Hepatocyte (in vitro differentiated cells): ENCODE results near the gene BLNK. TPM values are rescaled to one million over a fixed set of nuclear protein-coding genes. Genes with fewer than 3 reads are reported as not detected.
A peak's percentile ranks its signal among the peaks of the same experiment; 100 is the strongest.

Source experiments
- DNase-seq: peaks from one replicate; pipeline ENCODE4 v3.0.0-alpha.2; 2016; ENCODE audit warnings: low spot score
- H2AFZ ChIP-seq: fragments of 200-600 bp; sonication (generic); 2 replicates; pipeline ENCODE4 v1.6.0; 2016; ENCODE audit warnings: antibody characterized with exemption, mild to moderate bottlenecking
- H3K27ac ChIP-seq: fragments of 200-600 bp; sonication (generic); 2 replicates; pipeline ENCODE4 v1.5.1; 2016; ENCODE audit warnings: mild to moderate bottlenecking
- H3K27me3 ChIP-seq: fragments of 200-600 bp; sonication (generic); 2 replicates; pipeline ENCODE4 v1.6.1; 2016
- H3K36me3 ChIP-seq: fragments of 200-600 bp; sonication (generic); replicated peaks from 2 replicates; pipeline ENCODE4 v1.5.1; 2016; ENCODE audit warnings: low read depth; ENCODE audit not compliant: insufficient read depth
- H3K4me1 ChIP-seq: fragments of 200-600 bp; sonication (generic); 2 replicates; pipeline ENCODE4 v1.5.1; 2016; ENCODE audit warnings: mild to moderate bottlenecking, moderate library complexity; ENCODE audit not compliant: insufficient read depth
- H3K4me2 ChIP-seq: fragments of 200-600 bp; sonication (generic); 2 replicates; pipeline ENCODE4 v1.6.0; 2016
- H3K4me3 ChIP-seq: fragments of 200-600 bp; sonication (generic); 2 replicates; pipeline ENCODE4 v1.5.1; 2016; ENCODE audit warnings: mild to moderate bottlenecking
- H3K79me2 ChIP-seq: fragments of 200-600 bp; sonication (generic); 2 replicates; pipeline ENCODE4 v1.6.0; 2017; ENCODE audit warnings: mild to moderate bottlenecking
- H3K9me2 ChIP-seq: fragments of 200-600 bp; sonication (generic); replicated peaks from 2 replicates; pipeline ENCODE4 v1.6.0; 2017; ENCODE audit warnings: mild to moderate bottlenecking; ENCODE audit not compliant: insufficient read depth
- H3K9me3 ChIP-seq: fragments of 200-600 bp; sonication (generic); 2 replicates; pipeline ENCODE4 v1.5.1; 2016; ENCODE audit warnings: low read depth, mild to moderate bottlenecking
- H4K20me1 ChIP-seq: fragments of 200-600 bp; sonication (generic); 2 replicates; pipeline ENCODE4 v1.6.0; 2016; ENCODE audit warnings: mild to moderate bottlenecking; ENCODE audit not compliant: insufficient read depth, poor library complexity, severe bottlenecking
- EZH2 ChIP-seq: fragments of 200-600 bp; sonication (generic); IDR thresholded peaks from 2 replicates; pipeline ENCODE4 v1.6.1; 2016; ENCODE audit warnings: antibody characterized with exemption, mild to moderate bottlenecking, borderline replicate concordance
- EZH2phosphoT487 ChIP-seq: fragments of 200-600 bp; sonication (generic); IDR thresholded peaks from one replicate; pipeline ENCODE4 v1.6.1; 2018; ENCODE audit warnings: antibody characterized with exemption, mild to moderate bottlenecking, low read depth, moderate library complexity; ENCODE audit not compliant: unreplicated experiment, severe bottlenecking
- WGBS: methylation state at CpG from one replicate; pipeline ENCODE4 v1.1.6; 2016; ENCODE audit warnings: low lambda C conversion rate; ENCODE audit errors: missing lambda C conversion rate; 5-methylcytosine and 5-hydroxymethylcytosine counted together
- polyA plus RNA-seq: library from polyadenylated mRNA; unstranded; fragments of >200 nt; fragmentation: Nextera tagmentation; extraction: Ambion mirVana; gene quantifications from 2 replicates; pipeline ENCODE4 v1.2.1, GENCODE V29; 2016
- total RNA-seq: library from RNA; depleted of rRNA; stranded (reverse); fragments of >200 nt; gene quantifications from 2 replicates; pipeline ENCODE4 v1.2.3, GENCODE V29; 2014
- TF ChIP-seq, protein P1 (sequence below): fragments of 200-600 bp; sonication (generic); IDR thresholded peaks from 2 replicates; pipeline ENCODE4 v1.5.1; 2016; ENCODE audit warnings: antibody characterized with exemption, mild to moderate bottlenecking; ENCODE audit not compliant: poor library complexity

The BLNK gene
- total and polyA plus RNA-seq, 2 experiments from 2014 or later, result 6.3 to 6.9 TPM

DNA sequence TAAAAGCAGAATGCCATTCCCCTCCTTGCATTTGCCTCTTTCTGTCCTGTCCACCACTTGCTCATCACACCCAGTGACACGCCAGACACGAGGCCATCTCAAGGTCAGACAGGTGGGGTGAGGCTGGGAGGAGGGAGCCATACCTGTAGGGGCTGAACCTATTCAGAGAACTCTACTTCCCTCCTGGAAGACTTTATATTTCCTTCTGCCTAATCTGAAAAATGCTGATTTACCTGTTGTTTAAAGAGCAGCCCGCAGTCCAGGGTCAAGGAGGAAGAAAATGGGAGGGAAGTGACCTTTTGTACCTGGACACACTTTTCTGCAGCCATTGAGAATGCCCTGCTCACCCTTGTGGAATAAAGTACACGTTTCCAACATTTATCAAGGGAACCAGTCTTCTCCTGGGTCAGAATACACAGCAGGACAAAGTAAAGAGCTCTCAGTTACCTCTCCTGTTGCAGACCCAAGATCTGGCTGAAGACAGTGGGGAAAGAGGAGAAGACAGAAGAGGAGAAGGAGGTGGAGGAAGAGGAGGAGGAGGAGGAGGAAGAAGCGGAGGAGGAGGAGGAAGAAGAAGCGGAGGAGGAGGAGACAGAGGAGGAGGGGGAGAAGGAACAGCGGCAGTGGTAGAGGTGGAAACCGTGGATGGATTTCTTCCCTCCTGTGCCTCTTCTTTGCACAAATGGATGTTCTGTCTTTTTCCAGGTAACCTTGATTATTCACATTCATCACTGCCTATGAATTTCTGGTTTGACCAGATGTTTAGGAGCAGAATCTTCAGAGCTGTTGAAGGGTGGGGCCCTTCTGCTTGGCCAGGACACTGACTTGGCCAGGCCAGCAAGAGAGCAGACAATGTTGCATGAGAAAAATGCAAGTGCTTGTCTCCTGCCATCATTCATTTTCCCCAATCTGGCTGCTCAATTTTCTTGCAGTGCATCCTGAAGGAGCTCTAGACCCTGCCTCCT is 1.2 kb upstream of the BLNK start:
- Histone ChIP-seq H4K20me1 (no peaks in the 10 kb centered on the region), H3K4me2 (peak overlapping the region; percentile 63), H2AFZ (no peak overlapping the region), H3K27ac (peak overlapping the region; percentile 82), H3K9me2 (no peaks in the 10 kb centered on the region), H3K79me2 (peaks cover 15% of the 10 kb centered on the region), H3K27me3 (no peaks in the 10 kb centered on the region), H3K36me3 (no peaks in the 10 kb centered on the region), H3K4me1 (peaks cover 35% of the 10 kb centered on the region), H3K9me3 (no peaks in the 10 kb centered on the region), H3K4me3 (no peak overlapping the region)
- 73% methylated on average over 6 of the region's 8 CpGs for WGBS
- no peak for DNase-seq
- no peak for TF ChIP-seq EZH2
- TF ChIP-seq, protein P1, sequence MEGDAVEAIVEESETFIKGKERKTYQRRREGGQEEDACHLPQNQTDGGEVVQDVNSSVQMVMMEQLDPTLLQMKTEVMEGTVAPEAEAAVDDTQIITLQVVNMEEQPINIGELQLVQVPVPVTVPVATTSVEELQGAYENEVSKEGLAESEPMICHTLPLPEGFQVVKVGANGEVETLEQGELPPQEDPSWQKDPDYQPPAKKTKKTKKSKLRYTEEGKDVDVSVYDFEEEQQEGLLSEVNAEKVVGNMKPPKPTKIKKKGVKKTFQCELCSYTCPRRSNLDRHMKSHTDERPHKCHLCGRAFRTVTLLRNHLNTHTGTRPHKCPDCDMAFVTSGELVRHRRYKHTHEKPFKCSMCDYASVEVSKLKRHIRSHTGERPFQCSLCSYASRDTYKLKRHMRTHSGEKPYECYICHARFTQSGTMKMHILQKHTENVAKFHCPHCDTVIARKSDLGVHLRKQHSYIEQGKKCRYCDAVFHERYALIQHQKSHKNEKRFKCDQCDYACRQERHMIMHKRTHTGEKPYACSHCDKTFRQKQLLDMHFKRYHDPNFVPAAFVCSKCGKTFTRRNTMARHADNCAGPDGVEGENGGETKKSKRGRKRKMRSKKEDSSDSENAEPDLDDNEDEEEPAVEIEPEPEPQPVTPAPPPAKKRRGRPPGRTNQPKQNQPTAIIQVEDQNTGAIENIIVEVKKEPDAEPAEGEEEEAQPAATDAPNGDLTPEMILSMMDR, result no peak
- no peak for TF ChIP-seq EZH2phosphoT487

- TF ChIP-seq EZH2, result no peak
- TF ChIP-seq, protein P1, result no peak
- no peak for TF ChIP-seq EZH2phosphoT487
- 94% methylated on average over 2 of the region's 2 CpGs for WGBS
These were observed 798 bp downstream of the BLNK start for GRCh38 chr10:96270571-96270970.

DNA sequence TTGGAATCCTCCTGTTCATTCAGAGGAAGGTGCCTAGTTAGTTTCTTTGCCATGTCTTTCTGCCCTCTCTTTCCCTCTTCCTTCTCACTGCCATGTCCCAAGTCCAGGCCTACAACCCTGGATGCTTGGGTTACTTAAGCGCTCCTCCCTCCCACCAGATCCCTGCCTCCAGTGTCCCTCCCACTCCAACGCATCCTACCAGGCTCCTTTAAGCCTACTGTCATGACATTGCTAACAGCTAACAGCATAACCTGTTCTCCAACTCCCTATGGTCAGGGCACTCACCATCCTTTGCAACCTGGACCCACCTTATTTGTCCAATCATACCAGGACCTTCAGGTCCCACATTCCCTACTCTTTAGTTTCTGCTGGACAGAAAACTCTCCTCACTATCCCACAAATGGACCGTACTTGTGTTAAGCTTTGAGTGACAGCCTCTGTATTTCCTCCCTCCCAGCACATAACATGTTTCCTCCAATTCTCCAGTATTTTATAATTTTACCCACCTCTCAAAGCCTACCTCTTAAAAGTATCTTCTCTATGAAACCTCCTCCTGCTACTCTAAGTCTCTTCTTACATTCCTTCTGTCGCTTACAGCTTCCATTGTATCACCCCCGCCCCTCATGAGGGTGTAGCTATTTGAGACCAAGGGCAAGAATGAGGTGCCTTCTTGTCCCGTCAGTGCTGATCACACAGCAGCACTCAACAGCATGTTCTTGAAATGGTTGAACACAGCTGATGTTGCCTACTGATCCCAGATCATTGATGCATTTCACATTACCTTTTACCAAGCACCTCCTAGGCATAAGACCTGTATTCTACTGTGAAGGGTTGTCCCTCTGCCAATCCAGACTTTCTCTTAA is 1.7 kb downstream of the BLNK start:
- no peaks in the 10 kb centered on the region for H3K9me2 ChIP-seq
- DNase-seq, result no peak
- H3K4me2 ChIP-seq, result peak overlapping the region; percentile 63
- H2AFZ ChIP-seq, result no peak overlapping the region
- no peaks in the 10 kb centered on the region for H3K36me3 ChIP-seq
- H3K4me3 ChIP-seq, result no peak overlapping the region
- 93% methylated on average over 6 of the region's 6 CpGs for WGBS
- H3K4me1 ChIP-seq, result peaks cover 35% of the 10 kb centered on the region
- H3K27ac ChIP-seq, result peak overlapping the region; percentile 82
- H3K9me3 ChIP-seq, result no peaks in the 10 kb centered on the region
- no peaks in the 10 kb centered on the region for H4K20me1 ChIP-seq
- no peaks in the 10 kb centered on the region for H3K27me3 ChIP-seq
- peaks cover 15% of the 10 kb centered on the region for H3K79me2 ChIP-seq
- TF ChIP-seq EZH2 (no peak), EZH2phosphoT487 (no peak)
- TF ChIP-seq, protein P1, result no peak

More at GRCh38 chr10:96270571-96270970, 798 bp downstream of the BLNK start:
- Histone ChIP-seq H4K20me1 (no peaks in the 10 kb centered on the region), H3K27me3 (no peaks in the 10 kb centered on the region), H3K4me3 (no peak overlapping the region), H3K36me3 (no peaks in the 10 kb centered on the region), H3K4me2 (peak overlapping the region; percentile 63), H3K9me2 (no peaks in the 10 kb centered on the region), H3K4me1 (peaks cover 35% of the 10 kb centered on the region), H3K9me3 (no peaks in the 10 kb centered on the region), H2AFZ (no peak overlapping the region), H3K27ac (peak overlapping the region; percentile 82), H3K79me2 (peaks cover 15% of the 10 kb centered on the region)
- no peak for DNase-seq
